Stimulated activated CD4-positive, alpha-beta T cell treated with anti-CD3 and anti-CD28 coated beads, Interleukin-2, amount 100 ng/mL, for 4 hours (primary cell): Measurements from ENCODE around the gene CCR3.

ENCODE experiments used
- DNase-seq: peaks from one replicate; pipeline ENCODE4 v3.0.0-alpha.2; 2020; ENCODE audit warnings: low read depth

The CCR3 gene

DNA sequence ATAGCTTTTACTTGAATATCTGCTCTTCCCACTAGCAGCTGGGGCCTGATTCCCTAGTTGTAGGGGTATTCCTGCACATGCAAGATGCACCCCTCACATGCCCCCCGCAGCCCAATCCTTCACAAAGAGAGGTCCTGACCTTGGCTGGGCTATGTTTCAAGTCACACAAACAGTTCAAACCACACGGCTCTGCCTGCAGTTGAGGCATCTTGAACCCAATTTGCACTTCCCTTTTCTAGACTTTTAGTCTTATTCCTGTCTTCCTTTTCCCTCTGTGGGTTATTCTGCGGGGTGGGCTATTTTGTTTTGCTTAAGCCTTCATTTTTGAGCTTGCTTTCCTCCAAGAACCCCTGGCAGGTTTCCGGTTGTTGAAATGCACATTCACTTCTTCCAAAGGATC, 20.9 kb upstream of the CCR3 start:
- DNase-seq = no peak

DNA sequence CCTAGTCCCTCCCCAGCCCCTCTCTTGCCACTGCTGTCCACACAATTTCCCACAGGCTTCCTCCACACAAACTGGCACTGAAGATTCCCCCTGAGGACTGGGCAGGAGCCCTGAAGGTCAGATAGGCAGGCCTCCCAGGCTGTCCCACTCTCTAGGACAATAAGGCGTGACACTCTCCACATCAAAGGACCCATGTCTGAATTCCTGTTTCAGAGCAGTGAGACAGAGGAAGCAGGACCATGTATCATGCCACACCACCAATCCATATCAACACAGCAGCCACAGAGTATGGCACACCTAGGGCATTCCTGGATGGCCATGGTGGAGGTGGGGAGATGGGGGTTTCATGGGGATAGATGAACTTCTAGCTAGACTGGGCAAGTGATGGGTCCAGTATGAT, 20.3 kb upstream of the CCR3 start:
- no peak for DNase-seq

DNA sequence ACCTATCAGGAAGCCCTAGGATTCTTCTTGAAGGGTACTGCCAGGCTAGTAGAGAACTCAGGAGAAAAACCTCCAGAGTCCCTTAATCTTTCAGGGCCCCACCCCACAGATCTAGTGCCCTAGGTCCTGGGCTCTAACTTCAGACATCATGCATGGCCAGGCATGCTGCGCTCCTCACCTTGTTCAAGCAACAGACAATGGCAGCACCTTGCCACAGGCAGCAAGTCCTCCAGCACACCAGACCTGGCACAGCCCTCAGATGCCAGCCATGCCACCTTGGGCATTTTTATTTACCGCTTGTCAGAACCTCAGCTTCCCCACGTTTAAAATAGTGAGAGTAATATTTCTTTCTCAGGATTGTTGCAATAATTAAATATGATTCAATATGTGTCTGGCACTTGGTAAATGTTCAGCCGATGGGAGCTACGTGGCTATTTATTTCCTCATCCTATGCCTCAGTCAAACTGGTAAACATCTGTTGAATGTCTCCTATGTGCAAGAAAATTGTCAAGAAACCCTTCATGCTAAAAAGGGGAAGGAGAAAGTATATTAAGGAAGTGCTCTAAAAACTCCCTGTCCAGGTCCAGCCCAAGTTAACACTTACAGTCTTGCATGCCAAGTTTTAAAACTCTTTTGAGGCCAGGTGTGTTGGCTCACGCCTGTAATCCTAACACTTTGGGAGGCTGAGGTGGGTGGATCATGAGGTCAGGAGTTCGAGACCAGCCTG, 19.7 kb upstream of the CCR3 start:
- DNase-seq = no peak

DNA sequence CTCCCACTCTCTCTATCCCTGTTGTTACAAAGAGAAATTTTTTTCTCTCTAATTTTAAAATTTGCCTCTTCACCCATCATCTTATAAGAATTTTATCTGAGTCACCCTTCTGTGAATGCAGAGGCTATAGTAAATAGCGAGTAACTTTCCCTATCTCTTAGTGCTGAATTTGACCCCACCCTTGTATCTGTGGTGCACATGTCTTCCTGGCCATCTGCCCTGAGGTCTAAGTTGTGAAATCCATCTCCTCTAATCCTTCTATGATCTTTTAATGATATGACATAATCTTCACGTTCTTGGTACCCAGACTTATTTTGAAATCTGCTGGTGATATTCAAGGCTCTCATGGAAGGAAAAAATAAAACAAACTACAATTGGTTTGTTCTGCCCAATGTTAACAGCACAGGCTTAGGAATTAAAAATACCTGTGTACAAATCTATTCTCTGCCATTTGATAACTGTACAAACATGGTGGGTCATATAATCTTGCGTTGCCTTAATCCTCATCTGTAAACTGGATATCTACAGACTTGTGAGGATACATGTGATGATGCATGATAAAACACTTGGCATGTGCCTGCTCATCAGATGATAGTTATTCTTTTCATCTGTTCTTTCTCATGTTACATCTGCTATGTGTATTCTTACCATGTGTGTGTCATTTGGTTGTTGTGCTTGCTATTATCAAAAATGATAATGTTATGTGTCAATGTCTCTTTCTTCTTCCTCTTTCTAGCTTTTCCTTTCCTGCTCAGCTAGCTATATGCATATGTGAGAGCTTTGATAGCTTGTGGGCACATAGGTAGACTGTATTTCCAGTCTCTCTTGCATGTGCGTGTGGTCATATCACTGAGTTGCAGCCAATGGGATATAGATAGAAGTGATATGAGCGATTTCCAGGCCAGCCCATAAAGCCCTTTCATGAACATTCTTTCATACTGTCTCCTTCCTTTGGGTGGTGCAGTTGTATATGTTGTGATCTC, 13.7 kb upstream of the CCR3 start:
- no peak for DNase-seq

DNA sequence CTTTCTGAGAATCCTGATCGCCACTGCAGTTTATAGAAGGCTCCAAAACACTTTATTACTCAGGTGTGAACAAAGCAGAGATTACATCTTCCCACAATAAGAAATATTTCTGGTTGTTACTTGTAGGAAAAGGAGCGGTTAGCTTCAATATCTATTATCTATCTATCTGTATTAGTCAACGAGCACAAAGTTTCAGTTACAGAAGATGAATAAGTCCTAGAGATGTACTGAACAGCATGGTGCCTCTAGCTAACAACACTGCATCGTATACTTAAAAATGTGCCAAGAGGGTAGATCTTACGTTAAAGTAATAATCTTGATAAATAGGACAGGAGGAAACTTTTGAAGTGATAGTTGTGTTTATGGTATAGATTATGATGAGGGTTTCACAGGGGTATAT, 10.9 kb upstream of the CCR3 start:
- no peak for DNase-seq

DNA sequence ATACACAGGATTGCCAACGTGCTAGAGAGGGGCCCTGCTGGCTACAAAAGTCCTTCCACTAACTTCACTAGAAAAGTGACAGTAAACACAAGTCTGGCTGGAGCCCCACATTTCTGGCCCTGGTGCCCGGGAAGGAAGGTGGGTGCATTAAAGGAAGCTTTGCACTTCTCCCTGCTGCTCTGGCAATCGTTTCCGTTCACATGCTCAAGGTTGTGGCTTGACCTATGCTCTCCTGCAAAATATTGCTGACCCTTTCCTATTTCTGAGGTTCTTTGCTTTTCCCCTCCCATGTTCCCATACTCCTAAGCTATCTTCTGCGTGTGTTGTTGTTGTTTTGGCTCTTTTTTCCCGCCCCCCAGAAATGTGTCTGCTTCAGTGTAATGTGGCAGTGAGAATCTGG, 9.1 kb upstream of the CCR3 start:
- no peak for DNase-seq

DNA sequence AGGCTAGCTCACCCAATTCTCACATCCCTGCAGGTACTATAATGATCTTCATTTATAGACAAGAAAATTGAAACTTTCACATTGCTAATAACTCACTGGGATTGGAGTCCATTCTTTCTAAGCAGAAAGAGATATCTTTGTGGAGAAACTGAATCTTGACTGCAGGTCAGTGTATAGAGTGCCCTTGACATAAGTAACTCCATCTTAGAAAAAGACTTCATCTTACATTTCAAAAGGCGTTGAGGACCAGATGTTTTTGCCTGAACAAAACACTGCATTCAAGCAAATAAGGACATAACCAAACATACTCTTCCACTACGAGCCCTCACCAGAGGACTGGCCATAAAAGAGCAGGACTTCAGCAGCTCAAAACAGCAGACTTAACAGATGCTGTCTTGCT, 6.8 kb upstream of the CCR3 start:
- no peak for DNase-seq

DNA sequence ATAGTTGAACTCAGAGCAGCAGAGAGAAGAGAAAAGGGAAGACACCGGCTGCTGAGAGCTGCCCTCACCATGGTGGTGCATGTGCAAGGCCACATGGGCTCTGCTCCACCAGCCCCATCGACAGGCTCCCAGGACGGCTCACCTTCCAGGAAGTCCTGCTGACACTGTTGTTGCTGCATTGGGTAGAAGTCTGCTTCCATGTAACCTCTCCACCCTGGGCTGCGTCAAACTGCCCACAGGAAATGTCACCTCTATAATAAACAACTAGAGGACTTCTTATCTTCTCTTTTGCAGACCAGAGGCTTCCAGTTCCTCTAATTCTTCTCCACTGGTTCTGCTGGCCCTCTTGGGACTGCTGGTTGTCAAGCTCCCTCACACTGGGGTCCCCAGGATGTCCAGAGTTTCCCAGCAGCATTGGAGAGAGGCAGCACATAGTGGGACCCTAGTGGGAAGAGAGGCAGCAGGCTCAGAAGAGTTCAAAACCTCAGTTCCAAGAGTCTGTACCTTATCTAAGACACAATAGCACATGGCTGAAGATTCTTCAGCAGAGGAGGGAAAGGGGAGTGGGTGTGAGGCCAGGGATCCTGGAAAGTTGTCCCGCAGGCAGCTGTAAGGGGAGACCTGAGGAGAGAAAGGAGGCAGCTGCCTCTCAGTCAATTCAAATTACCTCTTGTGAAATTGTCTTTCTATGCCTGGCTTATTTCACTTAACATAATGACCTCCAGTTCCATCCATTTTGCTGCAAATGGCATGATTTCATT, 5.8 kb upstream of the CCR3 start:
- DNase-seq = no peak

DNA sequence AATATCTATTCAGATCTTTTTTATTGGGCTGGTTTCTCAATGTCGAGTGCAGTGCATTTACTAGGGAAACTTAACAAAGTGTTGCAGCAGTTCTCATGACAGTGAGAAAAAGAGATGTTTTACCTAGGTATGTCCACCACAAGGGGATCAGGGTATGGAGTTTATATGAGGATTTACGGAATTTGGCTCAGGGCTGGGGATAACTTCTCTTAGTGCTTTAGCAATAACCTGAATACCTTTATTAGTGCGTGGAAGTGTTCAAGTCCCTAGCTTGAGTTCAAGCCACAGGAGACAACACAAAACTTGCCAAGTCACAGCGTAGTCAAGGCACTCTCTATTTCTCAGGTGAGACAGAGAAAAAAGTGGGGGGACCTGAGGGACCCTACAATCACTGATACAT, 3.9 kb upstream of the CCR3 start:
- DNase-seq = no peak

DNA sequence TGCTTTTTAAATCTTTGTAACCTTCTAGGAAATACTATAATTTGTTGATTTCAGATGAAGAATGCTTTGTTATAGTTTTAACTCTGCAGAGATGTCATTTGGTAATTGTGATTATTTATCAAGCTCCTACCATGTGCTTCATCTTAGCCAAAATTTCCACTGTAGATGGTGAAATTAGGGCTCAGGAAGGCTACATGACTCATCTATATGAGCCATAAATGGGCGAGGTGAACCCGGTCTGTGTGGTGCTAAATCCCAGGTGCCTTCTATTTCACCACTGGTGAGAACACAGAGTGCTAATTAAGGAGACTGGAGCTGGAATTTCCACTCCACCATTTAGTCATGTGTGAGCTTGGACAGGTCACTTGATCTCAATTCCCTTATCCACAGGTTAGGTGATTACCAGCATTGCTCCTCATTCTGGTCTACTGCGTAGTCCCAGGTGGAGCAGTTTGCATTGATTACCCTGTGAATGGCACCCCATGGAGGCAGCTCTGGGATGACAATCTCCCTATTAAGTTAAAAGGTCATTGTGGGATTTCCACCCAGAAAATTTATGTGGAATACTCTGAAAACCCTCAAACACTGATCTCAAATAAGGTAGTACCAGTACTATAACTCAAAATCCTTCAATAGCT, 2.8 kb upstream of the CCR3 start:
- no peak for DNase-seq

DNA sequence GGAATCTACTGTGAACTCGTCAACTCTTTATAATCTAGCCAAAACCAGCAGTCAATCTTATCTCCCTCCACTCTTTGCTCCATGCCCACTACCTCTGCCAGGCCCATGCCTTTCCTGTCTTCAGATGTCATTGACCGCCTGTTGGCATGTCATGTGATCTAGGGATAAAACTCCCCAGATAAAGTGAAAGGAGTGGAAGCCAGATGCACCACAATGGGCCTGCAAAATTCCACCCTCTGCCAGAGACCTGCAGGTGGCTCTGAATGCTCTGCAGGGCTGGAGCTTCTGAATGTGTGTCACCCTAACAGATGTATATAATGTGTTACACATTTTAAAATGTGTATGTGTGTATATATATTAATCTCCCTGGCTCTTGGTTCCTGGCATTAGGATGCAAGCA, 2.3 kb upstream of the CCR3 start:
- no peak for DNase-seq

DNA sequence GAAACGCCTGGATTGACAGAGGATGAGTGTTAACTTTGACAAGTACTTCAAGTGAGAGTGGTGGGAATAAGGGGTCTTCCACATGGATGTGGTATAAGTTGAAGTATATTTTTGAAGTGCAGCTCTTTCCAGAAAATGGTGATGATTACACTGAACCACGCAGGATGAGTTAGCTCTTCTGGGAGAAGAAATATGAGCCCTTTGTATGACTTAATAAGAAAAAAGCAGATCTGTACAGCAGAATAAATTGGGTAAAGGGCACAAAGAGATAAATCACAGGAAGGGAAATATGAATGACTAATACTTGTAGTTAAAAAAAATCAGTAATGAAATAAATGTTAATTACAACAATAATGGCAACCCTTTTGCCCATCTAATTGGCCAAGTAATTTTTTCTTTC, 1.3 kb downstream of the CCR3 start:
- no peak for DNase-seq

DNA sequence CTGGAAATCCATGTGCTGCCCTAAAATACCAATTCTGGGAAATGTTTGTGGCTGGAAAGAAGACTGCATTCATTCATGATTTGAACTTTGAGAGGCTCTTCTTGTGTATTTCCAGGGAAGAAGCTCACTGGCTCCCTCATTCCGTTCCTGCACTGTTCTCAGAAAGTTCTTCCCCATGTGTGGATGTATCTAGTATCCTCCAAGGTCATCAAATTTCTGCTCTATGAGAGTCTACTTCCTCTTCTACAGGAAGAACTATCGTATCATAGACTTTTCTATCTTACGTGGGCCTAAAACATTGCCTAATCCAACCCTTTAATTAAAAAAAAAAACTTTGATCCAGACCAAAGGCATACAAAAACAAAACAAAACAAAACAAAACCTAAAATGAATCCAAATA, 2.9 kb downstream of the CCR3 start:
- no peak for DNase-seq

DNA sequence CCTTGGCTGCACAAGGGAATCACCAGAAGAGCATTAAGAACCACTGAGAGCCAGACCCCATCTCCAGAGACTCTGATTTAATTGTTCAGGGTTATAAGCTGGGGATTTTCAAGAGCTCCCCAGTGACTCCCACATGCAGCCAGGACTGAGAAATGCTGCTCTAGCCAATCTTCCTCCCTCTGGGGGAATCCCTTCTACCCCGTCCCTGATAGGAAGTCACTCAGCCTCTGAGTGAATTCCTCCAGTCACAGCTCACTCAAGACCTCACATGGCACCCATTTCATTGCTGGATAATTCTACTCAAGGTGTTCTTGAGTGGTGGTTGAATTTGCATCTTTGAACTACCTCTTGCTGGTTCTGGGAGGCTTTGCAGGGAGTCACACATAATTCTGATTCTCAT, 10.7 kb downstream of the CCR3 start:
- DNase-seq = no peak

DNA sequence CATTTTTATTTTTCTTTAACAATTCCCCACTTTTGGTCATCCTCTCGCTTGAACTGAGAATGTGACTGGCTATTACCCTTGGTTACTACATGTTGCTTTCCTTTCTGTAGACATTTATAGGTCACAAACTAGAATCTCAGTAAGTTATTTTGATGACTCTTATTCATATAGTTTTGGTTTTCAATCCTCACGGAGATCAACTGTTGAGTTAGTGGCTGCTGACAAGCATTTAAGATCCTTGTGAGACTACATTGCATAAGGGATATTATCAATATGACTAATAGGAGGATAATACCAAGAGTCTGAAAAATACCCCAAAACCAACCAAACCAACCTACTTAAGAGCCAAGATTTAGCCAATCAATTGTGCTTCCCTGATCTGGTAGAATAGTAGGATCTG, 16.3 kb downstream of the CCR3 start:
- DNase-seq = no peak

DNA sequence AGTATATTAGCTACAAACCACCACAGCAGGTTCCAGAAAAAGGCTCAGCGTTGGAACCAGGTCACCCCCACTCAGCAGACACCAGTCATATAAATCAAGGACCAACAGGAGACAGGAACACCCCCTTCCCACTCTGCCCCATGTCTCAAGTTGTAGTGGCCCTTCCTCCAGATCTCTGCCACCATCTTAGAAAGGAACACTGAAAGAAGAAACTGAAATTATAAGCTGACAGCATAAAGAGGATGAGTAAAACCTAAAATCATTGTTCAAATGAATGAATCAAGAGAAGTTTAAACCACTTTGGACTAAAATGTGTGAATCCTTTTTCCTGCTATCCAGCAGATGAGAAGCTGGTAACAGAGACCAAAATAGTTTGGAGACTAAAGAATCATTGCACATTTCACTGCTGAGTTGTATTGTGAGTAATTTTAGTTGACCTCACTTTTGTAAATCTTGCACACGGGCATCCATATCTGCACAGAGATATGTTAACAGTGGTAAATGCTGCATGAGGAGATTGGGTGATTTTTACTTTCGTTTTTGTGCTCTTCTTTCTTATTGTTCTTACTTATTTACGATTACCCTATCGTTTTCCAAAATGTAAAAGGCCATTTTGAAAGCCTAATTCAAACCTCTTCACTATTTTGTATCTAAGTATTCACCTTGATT, 19.8 kb downstream of the CCR3 start:
- no peak for DNase-seq

DNA sequence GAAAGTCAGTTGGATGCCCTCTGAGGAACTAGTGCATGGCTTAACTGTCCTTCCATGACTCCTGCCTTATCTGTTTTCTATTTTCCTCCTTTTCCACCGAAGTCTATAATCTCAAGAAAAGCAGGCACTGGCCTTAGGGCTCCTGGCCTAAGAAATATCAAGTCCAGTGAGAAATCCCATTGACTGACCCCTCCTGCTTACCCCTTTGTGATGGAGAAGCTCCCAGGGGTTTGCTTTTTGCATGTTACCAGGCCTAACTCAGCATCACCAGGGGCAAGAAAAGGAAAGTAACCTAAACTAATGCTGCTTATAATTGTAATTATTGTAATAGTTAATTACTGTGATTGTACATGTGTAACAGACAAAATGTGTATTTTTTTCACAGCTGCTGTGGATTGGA, 21.7 kb downstream of the CCR3 start:
- no peak for DNase-seq

DNA sequence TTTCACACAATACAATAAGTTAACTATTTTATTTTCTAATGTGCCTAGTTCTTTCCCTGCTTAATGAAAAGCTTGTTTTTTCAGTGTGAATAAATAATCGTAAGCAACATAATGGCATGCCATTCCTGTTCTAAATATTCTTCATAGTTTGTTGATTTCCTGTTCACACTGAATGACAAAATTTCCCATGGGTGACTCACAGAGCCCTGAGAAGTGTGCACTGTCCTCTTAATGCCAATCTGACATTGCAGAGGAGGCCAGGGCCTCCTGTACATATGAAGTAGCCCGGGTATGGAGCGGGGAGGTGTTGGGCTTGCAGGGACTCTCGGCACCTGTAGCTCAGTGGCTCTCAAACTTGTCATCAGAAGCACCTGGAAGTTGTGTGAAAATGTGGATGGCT, 24.3 kb downstream of the CCR3 start:
- DNase-seq = no peak

DNA sequence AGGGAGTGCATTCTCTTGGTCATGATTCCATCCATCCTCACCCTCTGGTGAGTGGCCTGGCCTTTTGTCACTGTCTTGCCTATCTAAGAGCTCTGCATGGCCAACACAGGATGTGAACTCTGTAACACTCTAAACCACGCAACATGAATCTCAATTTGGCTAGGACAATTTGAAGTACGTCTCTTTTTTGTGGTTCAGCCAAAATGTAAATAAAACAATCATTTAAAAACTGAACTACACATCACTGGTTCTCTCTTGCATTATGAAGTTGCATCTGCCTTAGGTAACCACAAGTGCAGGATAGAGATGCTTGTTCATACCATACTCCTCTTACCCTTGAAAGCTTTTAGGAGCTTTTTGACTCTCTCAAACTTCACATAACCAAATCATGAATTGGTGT, 27.3 kb downstream of the CCR3 start:
- no peak for DNase-seq

DNA sequence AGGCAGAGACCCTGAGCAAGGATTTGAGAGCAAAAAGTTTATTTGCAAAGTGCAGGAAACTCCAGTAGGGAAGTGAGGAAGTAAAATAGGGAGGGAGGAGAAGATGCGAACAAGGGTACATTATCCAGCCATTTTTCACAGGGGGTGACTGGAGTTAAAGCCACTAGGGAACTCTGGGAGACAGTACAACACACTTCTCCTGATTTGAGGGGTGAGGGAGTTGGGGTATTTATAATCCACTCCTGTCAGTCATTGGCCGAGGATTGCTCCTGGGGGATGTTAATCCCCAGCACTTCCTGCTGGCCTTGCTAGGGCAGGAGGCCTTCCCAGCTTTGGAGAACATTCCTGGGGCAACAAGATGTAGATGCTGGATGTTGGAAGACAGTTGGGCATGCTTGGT, 28.2 kb downstream of the CCR3 start:
- DNase-seq = no peak

DNA sequence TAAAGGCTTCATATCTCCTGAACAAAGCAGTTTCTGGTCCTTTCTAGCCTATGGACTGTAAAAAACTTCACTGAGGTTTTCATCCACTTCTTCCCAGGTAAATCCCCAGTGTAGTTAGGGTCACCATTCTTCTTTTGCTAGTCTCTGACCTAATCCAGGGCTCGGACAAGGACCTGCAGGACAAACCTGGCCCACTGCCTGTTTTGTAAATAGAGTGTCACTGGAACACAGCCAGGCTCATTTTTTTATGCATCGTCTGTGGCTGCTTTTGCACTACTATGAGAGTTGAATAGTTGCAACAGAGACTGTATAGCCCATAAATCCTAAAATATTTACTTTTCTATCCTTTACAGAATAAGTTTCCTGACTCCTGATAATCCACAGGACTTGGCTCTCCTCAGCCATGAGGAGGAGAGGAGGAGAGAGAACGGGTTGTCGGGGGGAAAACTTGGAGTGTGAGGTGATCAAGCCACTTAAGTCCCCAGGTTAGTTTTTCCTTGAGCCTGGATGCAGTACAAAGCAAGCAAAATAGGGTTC, 29.0 kb downstream of the CCR3 start:
- DNase-seq = no peak
